GM12878 (cell line): Measurements from ENCODE around the gene OMP.

Experiments used
- ATF3 ChIP-seq: IDR thresholded peaks from 2 replicates; pipeline ENCODE4 v1.6.1; 2011; ENCODE audit warnings: low read depth, mild to moderate bottlenecking, low read length, moderate library complexity, borderline replicate concordance; ENCODE audit errors: extremely low read depth
- CTCF ChIP-seq, 3 experiments: IDR thresholded peaks in 2 of 3; conservative IDR thresholded peaks in 1 of 3; 2 replicates each; pipeline ENCODE4 v1.5.1; 2011; ENCODE audit warnings: low read depth in 3 of 3, low read length in 3 of 3, mild to moderate bottlenecking in 3 of 3, control low read depth in 2 of 3, moderate library complexity in 2 of 3, inconsistent platforms in 1 of 3, mixed read lengths in 1 of 3; ENCODE audit not compliant: control insufficient read depth in 2 of 3, insufficient read depth in 1 of 3; ENCODE audit errors: extremely low read depth in 1 of 3
- EP300 ChIP-seq, 2 experiments: fragments of 150-350 bp in 1 of 2; IDR thresholded peaks; 2 replicates each; pipeline ENCODE4 v1.6.1; 2011 to 2012; ENCODE audit warnings: low read depth in 2 of 2, low read length in 2 of 2, borderline replicate concordance in 1 of 2, improper control_type of control experiment in 1 of 2, inconsistent platforms in 1 of 2; ENCODE audit not compliant: control insufficient read depth in 1 of 2
- HCFC1 ChIP-seq: fragments of 150-350 bp; IDR thresholded peaks from 2 replicates; pipeline ENCODE4 v1.6.1; 2014; ENCODE audit warnings: low read length
- POLR2A ChIP-seq: IDR thresholded peaks from 2 replicates; pipeline ENCODE4 v1.6.1; 2011; ENCODE audit warnings: low read depth, mild to moderate bottlenecking, low read length
- RCOR1 ChIP-seq: conservative IDR thresholded peaks from 2 replicates; pipeline ENCODE4 v1.6.1; 2012; ENCODE audit warnings: low read depth, low read length, improper control_type of control experiment
- REST ChIP-seq: IDR thresholded peaks from 2 replicates; pipeline ENCODE4 v1.6.1; 2012; ENCODE audit warnings: mild to moderate bottlenecking, low read depth, low read length
- RFX5 ChIP-seq: IDR thresholded peaks from 2 replicates; pipeline ENCODE4 v1.6.1; 2011; ENCODE audit warnings: low read depth, low read length, improper control_type of control experiment
- ZBTB33 ChIP-seq: fragments of 450-650 bp; IDR thresholded peaks from 2 replicates; pipeline ENCODE4 v1.6.1; 2017; ENCODE audit warnings: mild to moderate bottlenecking
- ZNF24 ChIP-seq: fragments of 450-650 bp; IDR thresholded peaks from 2 replicates; pipeline ENCODE4 v1.6.1; 2017; ENCODE audit warnings: antibody characterized with exemption, mild to moderate bottlenecking

GRCh38 chr11:77080643-77081210, 21.9 kb upstream of the OMP start:
- no peak for TF ChIP-seq HCFC1
- no peak for TF ChIP-seq ATF3
- no peak for TF ChIP-seq RCOR1
- no peak for TF ChIP-seq ZNF24
- TF ChIP-seq ZBTB33 = no peak
- no peak for TF ChIP-seq CTCF (IDR thresholded peaks at IDR 0.05 in 2 of 3, conservative IDR thresholded peaks at IDR 0.05 in 1 of 3; ENCODE audit: control insufficient read depth in 2 of 3, extremely low read depth in 1 of 3, insufficient read depth in 1 of 3, low read depth in 3 of 3, low read length in 3 of 3)
- no peak for TF ChIP-seq RFX5
- TF ChIP-seq POLR2A = no peak
- TF ChIP-seq EP300 (IDR thresholded peaks at IDR 0.05; ENCODE audit: borderline replicate concordance in 1 of 2, control insufficient read depth in 1 of 2, low read depth in 2 of 2, low read length in 2 of 2) = no peak
- no peak for TF ChIP-seq REST
